HG03103 (cell line): ENCODE measurements around the gene NHSL2.
"Not testable (repeated sequence)": the region's sequence is repeated elsewhere in the genome, so short reads cannot be mapped to it uniquely, and the experiment has no call there.

Source experiments
- ATAC-seq: cut with Tn5 transposase; IDR thresholded peaks from one replicate; pipeline ENCODE4 v1.9.1; 2021; ENCODE audit warnings: low read depth; ENCODE audit not compliant: unreplicated experiment

NHSL2 gene

DNA sequence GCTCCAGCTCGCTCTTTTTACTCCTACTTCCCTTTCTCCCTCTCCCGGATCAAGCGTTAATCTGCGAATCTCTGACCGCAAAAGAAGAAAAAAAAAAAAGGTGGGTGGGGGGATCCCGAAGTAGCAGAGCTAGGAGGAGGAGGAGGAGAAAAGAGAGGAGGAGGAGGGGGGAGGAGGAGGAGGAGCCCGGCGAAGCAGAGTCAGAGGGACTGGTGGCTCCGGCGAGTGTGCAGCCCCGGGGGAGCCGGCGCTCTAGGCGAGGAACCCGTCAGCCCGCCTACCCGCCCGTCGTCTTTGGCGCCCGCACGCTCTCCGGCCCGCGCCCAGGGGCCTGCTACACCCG is at the start of gene NHSL2:
NHSL2 (plus strand) TSS at position 203 of the 343 bp plus-strand sequence.
- ATAC-seq, result no peak

DNA sequence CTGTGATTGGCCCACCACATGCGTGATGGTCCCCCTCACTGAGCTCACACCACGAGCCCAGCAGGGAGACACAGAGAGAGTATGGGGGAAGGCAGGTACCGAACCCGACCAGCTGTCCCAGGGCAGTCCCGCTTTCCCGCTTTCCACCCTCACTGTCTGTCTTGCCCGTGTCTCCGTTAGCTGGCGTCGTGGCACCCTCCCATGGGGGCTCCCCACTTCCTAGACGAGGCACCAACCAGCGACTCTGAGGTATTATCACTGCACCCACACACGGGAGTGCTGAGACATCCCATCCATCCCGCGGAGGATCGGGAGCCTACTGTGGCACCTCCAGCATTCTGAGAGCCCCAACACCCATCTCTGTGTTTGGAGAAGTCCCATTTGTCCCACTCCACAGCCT is 43.0 kb upstream of the NHSL2 start:
- ATAC-seq, result no peak

DNA sequence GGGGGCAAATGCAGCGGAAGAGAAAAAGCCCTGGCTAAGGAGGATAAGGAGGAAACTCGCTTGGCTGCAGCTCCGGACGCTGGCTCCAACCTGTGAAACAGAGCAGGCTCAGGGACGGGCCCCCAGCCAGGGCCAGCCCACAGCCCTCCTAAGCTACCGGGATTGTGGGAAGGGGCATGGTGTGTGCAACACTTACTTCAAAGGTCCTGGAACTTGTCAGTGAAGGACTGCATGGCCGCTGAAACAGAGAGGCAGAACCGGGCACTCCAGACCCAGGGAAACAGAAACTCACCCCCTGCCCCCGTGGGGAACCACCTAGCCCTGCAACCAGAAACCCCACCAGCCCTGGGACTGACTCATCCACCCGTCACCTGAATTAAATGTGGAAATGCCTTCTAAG is 41.1 kb upstream of the NHSL2 start:
- not testable (repeated sequence) for ATAC-seq

DNA sequence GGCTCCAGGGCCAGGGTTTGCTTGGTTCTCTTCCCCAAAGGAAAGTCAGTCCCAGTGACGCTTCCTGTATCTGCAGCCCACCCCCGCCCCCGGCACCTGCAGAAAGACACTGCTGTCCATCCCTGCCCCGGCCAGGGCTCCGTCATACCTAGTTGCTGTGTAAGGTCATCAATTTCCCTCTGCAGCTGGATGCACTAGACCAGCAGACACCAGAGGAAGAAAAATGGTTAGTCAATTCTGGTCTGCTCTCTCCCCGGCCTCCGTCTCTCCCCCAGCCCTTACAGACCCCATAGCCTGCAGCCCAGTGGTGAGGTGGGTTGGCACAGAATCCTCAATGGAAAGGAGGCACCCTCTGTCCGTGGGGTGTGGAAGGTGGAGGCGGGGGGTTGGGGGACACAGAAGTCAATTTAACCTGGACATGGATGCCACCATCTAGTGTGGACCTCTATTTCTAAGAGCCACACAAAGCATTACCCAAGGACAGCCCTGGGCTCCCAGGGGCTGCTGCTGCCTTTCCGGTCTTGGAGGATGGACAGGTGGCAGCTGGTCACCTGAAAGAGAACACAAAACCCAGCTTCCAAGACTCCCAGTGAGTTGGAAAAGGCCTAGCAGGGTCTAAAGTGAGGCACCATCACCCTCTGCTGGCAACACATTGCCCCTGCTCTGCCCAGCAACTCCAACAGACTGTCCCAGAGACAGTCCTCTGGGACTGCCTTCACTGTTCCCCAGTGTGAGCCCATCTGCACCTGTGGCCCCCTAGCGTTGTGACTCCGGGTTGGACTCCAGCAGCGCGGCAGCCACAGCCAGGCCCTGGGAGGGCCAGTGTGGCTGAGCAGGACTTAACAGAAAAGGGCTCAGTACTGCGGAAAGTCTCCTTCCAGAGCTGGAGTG is 40.2 kb upstream of the NHSL2 start:
- no peak for ATAC-seq

DNA sequence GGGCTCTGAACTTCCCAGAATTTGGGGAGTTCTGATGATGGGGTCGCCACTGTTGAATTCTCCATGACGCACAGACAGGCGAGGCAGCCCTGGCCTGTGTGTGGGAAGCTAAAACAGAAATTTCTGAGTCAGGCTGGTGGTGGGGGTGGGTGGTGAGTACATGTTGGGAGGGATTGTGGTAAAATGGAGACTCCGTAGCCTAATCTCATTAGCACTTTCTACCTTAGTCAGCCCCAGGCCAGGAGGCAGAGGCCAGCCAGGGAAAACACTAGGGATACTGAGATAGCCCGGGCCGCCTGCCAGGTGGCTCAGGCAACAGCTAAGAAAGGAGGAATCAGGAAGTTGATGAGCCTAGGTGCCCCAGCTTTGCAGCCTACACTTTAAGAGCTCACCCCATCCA is 39.3 kb upstream of the NHSL2 start:
- no peak for ATAC-seq

DNA sequence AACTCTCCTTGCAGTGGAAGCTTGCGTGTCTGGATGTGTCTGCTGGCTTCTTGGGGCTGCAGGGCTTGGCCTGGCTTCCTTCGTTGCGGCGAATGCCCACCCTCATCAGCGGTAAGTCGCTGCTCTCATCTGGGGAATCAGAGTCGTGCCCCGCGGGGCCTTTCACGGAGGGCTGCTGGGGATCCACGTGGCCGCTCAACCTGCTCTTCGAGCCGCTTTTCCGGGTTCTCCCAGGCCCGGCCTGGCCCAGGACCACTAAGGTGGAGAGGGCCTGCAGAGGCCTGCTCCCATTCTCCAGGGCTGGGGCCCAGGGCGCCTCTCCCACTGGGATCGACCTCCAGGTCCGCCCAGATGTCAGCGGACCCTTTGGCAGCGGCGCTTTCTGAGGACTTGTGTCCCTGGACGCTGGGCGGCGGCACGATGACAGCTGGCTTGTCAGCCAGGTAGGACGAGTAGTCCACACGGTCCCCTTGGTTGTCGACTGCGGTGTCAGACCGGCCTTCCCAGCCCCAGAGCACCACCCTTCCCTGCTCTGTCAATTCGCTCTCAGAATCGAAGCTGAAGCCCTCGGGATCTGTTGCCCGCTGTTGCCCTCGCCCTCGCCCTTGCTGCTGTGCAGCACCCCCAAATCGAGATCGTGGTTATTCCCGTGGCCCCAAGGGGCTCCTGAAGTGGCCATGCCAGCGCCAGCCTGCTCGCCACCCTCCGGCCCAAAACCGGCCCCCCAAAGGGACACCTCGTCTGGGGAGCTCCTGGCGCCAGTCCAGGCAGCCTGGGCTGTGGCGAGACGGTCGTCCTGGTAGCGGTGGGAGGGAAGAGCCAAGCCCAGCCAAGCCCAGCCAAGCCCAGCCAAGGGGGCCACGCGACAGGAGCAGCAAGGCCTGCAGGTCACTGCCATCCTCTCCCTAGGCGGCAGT is 37.8 kb upstream of the NHSL2 start:
- ATAC-seq, result no peak

DNA sequence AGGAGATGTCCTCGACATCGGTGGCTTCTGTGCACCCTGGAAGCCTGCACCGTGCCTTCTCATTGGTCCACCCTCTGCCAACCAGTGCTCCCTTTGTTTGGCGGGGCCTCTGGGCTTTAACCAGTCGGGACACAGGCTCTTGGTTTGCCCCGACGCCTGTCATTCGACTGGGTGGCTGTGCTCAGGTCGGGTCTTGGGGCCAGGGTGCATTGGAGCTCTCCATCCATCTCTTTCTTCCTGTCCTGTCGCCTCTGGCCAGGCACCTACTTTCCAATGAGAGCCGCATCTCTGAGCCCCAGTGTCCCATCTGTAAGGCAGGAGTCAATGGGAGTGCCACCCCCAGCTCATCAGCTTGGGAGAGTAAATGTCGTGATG is 37.2 kb upstream of the NHSL2 start:
- ATAC-seq, result no peak

DNA sequence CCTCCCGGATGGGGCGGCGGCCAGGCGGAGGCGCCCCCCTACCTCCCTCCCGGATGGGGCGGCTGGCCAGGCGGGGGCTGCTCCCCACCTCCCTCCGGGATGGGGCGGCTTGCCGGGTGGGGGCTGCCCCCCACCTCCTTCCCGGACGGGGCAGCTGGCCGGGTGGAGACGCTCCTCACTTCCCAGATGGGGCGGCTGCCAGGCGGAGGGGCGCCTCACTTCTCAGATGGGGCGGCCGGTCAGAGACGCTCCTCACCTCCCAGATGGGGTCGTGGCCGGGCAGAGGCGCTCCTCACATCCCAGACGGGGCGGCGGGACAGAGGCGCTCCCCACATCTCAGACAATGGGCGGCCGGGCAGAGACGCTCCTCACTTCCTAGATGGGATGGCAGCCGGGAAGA is 33.8 kb upstream of the NHSL2 start:
- not testable (repeated sequence) for ATAC-seq

DNA sequence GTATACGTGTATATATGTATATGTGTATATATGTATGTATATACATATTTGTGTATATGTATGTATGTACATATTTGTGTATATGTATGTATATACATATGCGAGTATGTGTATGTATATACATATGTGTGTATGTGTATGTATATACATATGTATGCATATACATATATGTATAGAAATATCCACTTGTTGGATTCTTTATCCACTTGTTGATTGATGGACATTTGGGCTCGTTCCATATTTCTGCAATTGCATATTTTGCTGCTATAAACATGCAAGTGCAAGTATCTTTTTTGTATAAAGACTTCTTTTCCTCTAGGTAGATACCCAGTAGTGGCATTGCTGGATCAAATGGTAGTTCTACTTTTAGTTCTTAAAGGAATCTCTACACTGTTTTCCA is 25.5 kb upstream of the NHSL2 start:
- no peak for ATAC-seq

DNA sequence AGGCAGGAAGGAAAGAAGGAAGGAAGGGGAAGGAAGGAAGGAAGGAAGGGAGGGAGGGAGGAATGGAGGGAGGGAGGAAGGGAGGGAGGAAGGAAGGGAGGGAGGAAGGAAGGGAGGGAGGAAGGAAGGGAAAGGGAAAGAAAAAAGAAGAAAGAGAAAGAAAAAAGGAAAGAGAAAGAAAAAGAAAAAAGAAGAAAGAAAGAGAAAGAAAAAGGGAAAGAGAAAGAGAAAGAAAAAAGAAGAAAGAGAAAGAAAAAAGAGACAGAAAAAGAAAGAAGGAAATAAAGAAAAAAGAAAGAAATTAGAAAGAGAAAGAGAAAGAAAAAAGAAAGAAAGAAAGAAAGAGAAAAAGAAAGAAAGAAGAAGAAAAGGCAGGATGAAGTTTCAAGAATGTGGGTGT is 15.0 kb upstream of the NHSL2 start:
- no peak for ATAC-seq

DNA sequence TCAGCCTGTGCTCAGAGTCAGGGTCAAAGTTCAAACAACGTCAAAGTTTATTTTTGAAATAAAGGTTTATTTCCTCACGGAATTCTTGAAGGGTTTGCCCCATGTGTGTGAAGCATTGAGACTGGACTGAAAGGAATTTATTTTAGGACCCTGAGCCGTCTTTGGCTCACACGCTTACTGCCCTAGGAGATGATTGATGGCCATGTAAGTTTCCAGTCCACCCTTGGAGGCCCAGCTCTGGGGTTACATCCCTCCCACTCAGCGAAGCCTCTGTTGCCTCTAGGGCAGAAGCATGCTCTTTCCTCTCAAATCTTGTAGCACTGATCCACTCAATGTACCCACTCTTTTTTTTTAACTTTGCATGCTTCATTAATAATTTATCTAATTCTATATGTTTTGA is 4.5 kb upstream of the NHSL2 start:
- no peak for ATAC-seq

DNA sequence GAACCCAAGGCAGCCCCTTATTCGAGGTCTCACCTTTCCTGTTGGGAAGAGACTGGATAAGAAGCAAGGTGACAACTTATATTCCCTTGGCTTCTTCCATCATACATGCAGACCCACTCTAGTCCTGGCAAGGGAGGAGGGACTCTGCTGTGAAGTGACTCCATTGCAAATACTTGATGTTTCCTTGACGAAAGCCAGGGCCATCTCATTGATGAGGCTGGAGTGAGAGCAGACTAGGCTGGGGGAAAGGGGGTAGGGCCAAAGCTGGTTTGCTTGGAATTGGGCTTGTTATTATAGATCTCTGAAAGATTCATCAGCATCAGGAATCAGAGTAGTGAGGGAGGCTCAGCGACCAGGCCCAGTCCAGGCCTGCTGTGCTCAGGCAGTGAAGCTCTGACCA is 2.3 kb upstream of the NHSL2 start:
- ATAC-seq, result no peak

DNA sequence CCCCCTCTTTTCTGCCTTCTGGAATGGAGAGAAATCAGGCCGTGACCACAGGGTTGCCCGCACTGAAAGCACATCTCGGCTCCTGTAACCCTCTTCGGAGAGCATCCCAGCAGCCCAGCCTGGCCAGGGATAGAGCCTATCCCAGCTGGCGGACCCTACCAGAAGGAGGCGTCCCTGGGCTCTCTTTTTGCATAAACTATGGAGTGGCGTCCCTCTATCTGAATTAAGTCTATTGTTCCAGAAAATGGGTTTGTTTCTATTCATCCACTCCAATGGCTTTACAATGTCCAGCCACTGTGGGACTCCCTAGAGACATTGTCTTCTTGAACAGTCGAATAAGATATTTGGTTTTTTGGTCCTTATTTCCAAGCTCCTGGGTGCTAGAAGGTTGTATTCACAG is 689 bp upstream of the NHSL2 start:
- ATAC-seq, result no peak

DNA sequence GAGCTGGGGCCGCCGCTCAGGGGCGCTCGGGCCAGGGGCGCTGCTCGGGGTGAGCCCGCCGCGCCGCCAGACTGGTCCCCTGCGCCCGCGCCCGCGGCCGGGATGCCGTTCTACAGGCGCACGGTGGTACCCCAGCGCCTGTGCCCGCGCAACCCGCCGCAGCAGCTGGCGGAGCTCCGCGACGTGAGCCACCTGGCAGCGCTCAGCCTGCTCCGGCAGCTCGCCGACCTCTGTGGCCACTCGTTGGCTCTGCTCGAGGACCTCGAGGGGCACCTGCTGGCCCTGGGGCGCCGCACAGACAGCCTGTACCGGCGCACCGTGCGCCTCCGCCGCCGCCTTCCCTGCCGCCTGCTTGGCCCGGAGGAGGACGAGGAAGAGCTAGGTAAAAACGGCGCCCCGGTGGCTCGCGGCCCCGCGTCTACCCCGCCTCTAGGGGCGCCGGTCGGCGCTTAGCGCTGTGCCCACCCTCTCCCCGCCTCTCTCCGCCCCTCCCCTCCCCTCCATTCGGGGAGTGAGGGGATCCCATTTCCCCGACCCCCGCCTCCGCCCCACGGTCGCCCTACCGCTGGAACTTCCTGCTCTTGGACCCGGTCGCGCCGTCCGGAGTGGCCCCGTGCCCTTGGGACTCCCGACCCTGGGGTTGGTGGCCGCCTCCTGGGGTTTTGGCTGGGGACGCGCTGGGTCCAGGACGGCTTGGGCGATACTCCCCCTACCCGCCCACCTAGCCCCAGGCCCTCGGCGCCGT is 513 bp downstream of the NHSL2 start:
- no peak for ATAC-seq

DNA sequence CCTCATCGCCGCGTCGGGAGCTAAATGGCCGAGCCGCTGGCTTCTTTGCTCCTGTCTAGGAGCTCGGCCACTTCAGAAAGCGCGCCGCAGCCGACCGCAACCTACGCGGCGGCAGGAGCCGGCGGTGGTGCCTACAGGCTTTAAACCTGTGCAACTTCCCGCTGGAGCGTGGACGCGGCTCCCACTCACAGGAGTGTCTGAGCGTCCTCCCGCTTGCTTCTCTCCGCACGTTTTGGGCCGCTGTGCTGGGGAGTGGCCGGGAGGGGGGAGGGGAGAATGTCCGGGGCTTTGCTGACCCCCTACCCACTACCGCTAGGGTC is 1.0 kb downstream of the NHSL2 start:
- ATAC-seq, result no peak

DNA sequence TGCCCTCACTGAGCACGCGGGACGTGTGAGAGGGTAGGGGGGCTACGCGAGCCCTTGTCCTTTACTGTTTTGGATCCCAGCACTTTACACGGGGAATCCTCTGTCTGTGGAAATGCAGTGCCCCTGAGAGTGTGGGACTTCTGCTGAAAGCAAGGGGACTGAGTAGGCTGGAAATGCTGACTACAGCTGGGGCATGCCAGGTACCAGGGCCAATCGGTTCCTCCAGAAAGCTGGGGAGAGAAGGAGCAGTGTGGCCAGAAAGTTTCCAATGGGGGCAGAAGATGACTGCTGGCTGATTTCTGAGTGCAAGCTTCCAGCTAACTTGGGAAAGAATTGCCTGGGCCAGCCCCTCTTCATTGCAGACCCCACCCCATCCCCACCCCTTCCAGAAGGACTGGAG is 1.5 kb downstream of the NHSL2 start:
- ATAC-seq, result no peak

DNA sequence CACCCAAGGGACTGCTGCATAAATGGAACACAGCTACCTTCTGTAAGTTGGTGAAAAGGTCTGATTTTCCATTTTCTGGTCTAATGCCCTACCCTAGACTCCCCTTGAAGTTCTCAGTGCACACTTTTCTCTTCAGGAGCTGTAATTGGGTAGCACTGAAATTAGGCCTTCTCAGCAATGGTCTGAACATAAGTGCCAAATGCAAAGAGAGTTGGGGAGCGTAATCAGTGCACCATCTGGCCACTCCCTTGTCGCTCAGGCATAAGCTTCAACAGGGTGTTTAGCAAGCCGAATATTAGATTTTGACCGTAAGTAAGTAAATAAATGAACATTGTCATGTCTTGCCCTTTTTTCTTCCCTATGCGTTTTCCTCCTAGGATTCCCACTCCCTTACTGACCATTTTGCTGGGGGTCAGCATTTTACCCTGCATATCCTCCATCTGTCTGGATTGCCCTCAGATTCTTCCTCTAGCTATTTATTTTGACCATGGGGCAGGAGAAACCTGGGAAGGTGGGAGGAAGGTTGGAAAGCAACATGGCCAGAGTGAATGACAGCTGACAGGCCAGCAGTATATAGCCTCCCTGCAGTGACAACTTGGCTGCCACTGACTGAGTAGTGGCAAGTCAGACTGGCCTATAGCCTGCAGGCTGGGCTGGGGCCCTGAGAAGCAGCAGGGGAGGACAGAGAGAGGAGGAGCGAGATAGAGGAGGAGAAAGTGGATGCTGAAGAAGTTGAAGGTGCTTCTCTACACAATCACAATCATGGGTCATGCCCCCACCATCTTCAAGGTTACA is 2.7 kb downstream of the NHSL2 start:
- no peak for ATAC-seq

DNA sequence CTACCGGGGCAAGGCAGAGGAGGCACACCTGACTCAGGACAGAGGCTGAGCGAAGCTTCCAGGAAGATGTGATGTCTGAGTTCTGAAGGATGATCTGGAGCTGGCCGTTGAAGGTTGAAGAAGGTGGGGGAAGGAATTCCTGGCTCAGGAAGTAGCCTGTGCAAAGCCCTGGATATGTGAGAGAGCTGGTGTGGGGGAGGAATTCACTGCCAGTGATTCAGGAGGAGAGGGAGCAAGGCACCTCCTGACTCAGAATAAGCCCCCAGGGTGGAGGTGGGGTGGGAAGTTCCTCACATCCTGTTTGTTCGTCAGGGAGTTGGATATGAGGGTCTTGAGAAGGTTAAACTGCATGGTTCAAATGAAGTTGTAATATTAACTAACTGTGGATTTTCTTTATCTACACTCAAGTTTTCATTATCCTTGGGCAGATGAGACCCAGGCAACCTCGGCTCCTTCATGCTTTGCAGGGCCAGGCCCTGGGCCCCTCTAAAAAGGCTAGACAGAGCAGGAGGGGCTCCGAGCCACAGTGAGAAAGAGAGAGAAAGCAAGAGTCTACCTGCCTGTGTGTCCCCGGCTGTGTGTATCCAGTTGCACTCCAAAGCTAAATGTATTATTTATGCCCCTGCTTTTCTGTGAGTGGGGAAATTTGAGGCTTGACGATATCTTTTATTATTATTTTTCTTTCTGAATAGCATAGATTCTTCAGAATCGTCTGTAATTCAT is 7.1 kb downstream of the NHSL2 start:
- no peak for ATAC-seq

DNA sequence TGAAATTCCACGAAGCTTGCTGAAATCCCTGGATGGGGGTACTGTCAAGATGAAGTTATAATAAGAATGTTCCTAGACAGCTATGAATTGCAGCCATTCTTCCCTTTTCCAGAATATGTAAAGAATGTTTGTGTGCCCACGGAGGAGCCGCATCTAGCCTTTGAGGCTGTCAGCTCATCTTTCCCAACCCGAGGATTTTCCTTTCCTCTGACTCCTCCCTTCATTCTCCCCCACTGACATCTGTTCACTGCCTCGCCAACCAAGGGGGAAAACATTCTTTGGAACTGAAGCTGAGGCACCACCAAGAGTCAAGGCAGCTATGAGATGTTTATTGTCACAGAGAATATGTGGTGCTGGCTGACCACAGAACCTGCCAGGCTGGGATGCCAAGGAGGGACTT is 8.8 kb downstream of the NHSL2 start:
- ATAC-seq, result no peak

DNA sequence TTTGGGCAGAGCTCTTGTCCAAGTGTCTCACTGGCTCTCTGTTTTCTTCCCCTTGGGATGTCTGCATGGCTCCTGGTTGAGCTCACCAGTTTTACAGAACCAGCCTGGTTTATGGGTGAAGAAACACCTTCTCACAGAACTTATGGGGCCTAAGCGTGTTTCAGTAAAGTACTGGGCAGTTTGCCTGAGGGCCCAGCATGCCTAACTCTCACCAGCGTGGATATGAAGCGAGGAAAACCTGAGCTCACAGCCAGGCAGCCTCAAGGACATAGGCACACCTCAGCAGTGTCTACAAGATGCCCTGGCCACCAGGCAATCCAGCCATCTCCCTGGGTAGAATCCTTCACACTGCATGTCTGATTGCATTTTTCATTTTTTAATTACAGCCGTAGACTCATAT is 9.2 kb downstream of the NHSL2 start:
- ATAC-seq, result no peak
